OCI-LY1 (cell line): Measurements from ENCODE around the gene PDCD1LG2.

Experiments
- CTCF ChIP-seq: fragments of 200-600 bp; sonication (generic), shearing (Covaris generic); IDR thresholded peaks from 2 replicates; pipeline ENCODE4 v1.5.1; 2017; ENCODE audit warnings: mild to moderate bottlenecking, antibody characterized with exemption, low read length, moderate library complexity, mixed read lengths
- EZH2 ChIP-seq: fragments of 200-600 bp; sonication (generic), shearing (Covaris generic); IDR thresholded peaks from 2 replicates; pipeline ENCODE4 v1.8.0; 2017; ENCODE audit warnings: borderline replicate concordance, mixed run types, mild to moderate bottlenecking, antibody characterized with exemption, low read length, moderate library complexity, mixed read lengths

- no peak for TF ChIP-seq CTCF
- TF ChIP-seq EZH2, result no peak
Observed at GRCh38 chr9:5543875-5544702, 33.8 kb downstream of the PDCD1LG2 start.
